Measurements from ENCODE around the gene SLC41A3. TPM values are rescaled to one million over a fixed set of nuclear protein-coding genes. Genes with fewer than 3 reads are reported as not detected.

SLC41A3 gene
- total RNA-seq, 1 donor from 2014 or later, result 74.1 TPM

Small RNA genes lying within 50 kb of the gene (small RNA-seq; reads per million reads assigned to genes)
- gene AC092903.1, result not detected

Other genes with a start within 250 kb of the SLC41A3 start
- 0.31 TPM for gene ROPN1B, start 114.9 kb downstream of the SLC41A3 start, total RNA-seq
- 2.7 TPM for gene ALDH1L1, start 96.5 kb upstream of the SLC41A3 start, total RNA-seq